Transverse colon (tissue), 3 donors: Measurements from ENCODE around the gene EGLN2.
"Not testable (repeated sequence)": the region's sequence is repeated elsewhere in the genome, so short reads cannot be mapped to it uniquely, and the experiment has no call there.

Experiments
- POLR2A ChIP-seq: fragments of 450-650 bp; IDR thresholded peaks from one replicate; pipeline ENCODE4 v1.6.1; 2016; ENCODE audit warnings: antibody characterized with exemption, mild to moderate bottlenecking, moderate library complexity
- TF ChIP-seq, protein P1 (sequence below), 5 experiments: fragments of 200-600 bp in 3 of 5; fragments of 450-650 bp in 2 of 5; sonication (generic) in 3 of 5; IDR thresholded peaks; 1 replicate in 2 of 5; 2 replicates in 3 of 5; pipeline ENCODE4 v1.5.1; 2016 to 2017; ENCODE audit warnings: antibody characterized with exemption in 5 of 5, inconsistent platforms in 3 of 5, mild to moderate bottlenecking in 2 of 5, moderate library complexity in 1 of 5

DNA sequence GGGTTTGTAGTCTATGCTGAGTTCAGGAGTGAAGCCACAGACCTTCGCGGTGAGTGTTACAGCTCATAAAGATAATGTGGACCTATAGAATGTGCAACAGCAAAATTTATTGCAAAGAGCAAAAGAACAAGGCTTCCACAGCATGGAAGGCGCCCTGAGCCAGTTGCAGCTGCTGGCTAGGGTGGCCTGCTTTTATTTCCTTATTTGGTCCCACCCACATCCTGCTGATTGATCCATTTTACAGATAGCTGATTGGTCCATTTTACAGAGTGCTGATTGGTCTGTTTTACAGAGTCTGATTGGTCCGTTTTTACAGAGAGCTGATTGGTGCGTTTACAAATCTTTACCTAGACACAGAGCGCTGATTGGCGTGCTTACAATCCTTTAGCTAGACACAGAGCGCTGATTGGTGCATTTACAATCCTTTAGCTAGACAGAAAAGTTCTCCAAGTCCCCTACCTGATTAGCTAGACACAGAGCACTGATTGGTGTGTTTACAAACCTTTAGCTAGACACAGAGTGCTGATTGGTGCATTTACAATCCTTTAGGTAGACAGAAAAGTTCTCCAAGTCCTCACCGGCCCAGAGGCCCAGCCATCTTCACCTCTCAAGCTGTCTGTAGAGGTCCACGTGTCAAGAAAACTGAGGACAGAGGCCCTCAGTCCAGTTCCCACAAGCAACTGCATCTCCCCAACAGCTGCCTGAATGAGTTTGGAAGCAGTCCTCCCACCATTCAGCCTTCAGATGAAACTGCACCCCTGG lies 27.7 kb upstream of the EGLN2 start:
- not testable (repeated sequence) for TF ChIP-seq POLR2A
- TF ChIP-seq, protein P1, sequence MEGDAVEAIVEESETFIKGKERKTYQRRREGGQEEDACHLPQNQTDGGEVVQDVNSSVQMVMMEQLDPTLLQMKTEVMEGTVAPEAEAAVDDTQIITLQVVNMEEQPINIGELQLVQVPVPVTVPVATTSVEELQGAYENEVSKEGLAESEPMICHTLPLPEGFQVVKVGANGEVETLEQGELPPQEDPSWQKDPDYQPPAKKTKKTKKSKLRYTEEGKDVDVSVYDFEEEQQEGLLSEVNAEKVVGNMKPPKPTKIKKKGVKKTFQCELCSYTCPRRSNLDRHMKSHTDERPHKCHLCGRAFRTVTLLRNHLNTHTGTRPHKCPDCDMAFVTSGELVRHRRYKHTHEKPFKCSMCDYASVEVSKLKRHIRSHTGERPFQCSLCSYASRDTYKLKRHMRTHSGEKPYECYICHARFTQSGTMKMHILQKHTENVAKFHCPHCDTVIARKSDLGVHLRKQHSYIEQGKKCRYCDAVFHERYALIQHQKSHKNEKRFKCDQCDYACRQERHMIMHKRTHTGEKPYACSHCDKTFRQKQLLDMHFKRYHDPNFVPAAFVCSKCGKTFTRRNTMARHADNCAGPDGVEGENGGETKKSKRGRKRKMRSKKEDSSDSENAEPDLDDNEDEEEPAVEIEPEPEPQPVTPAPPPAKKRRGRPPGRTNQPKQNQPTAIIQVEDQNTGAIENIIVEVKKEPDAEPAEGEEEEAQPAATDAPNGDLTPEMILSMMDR (IDR thresholded peaks at IDR 0.05): not testable (repeated sequence)
